Gastroesophageal sphincter (tissue), 3 donors: ENCODE results near the gene ANKMY2.

Experiments used
- CTCF ChIP-seq, 4 experiments: fragments of 200-600 bp in 2 of 4; fragments of 450-650 bp in 2 of 4; sonication (generic) in 1 of 4; IDR thresholded peaks; one replicate each; pipeline ENCODE4 v1.5.1; 2017 to 2019; ENCODE audit warnings: antibody characterized with exemption in 4 of 4, mild to moderate bottlenecking in 2 of 4, moderate library complexity in 2 of 4
- POLR2A ChIP-seq, 2 donors: fragments of 450-650 bp; IDR thresholded peaks; one replicate each; pipeline ENCODE4 v1.6.1; 2017; ENCODE audit warnings: antibody characterized with exemption in 2 of 2, mild to moderate bottlenecking in 2 of 2, moderate library complexity in 1 of 2
- POLR2AphosphoS5 ChIP-seq: sonication (generic); formaldehyde crosslinking; IDR thresholded peaks from one replicate; pipeline ENCODE4 v1.6.1; 2017; ENCODE audit warnings: antibody characterized with exemption

GRCh38 chr7:16616542-16616941 is 29.0 kb downstream of the ANKMY2 start:
- TF ChIP-seq CTCF (IDR thresholded peaks at IDR 0.05) (no peak), POLR2A (IDR thresholded peaks at IDR 0.05) (no peak), POLR2AphosphoS5 (no peak)
